H1 (cell line): ENCODE measurements around the gene PDE4D. TPM values are rescaled to one million over a fixed set of nuclear protein-coding genes. Genes with fewer than 3 reads are reported as not detected.

Source experiments
- CHD7 ChIP-seq: fragments of 300-600 bp; sonication (generic); IDR thresholded peaks from 2 replicates; pipeline ENCODE4 v1.7.1; 2012; ENCODE audit warnings: low read length, moderate library complexity, mild to moderate bottlenecking, inconsistent platforms; ENCODE audit not compliant: insufficient replicate concordance
- E2F6 ChIP-seq: IDR thresholded peaks from 2 replicates; pipeline ENCODE4 v1.6.1; 2012; ENCODE audit warnings: inconsistent platforms
- EZH2 ChIP-seq: fragments of 200-600 bp; sonication (generic); IDR thresholded peaks from 2 replicates; pipeline ENCODE4 v1.7.1; 2012; ENCODE audit warnings: low read depth, mild to moderate bottlenecking, moderate library complexity, low read length, inconsistent platforms; ENCODE audit not compliant: severe bottlenecking
- KDM1A ChIP-seq: fragments of 200-600, 300-600 bp; sonication (generic); IDR thresholded peaks from 2 replicates; pipeline ENCODE4 v1.7.1; 2016; ENCODE audit warnings: mild to moderate bottlenecking, low read length, borderline replicate concordance
- MAFK ChIP-seq: IDR thresholded peaks from 2 replicates; pipeline ENCODE4 v1.6.1; 2012; ENCODE audit warnings: low read depth, mild to moderate bottlenecking, improper control_type of control experiment, low read length
- SRF ChIP-seq: IDR thresholded peaks from 2 replicates; pipeline ENCODE4 v1.6.1; 2011; ENCODE audit warnings: mild to moderate bottlenecking, low read depth, low read length, moderate library complexity
- polyA plus RNA-seq, 7 experiments: library from polyadenylated mRNA; depleted of rRNA in 3 of 7; stranded (reverse) in 5 of 7; unstranded in 2 of 7; fragments of >200 nt in 5 of 7; fragments of 200-250 nt in 2 of 7; gene quantifications; 1 replicate in 5 of 7; 2 replicates in 1 of 7; 4 replicates in 1 of 7; pipeline versions ENCODE4 v1.2.1 to v1.2.3, GENCODE V29; 2011 to 2013; ENCODE audit warnings: missing spikeins in 2 of 7, mixed read lengths in 2 of 7
- total RNA-seq: library from RNA; stranded (reverse); fragmentation: NEBNext Ultra II Directional; extraction: Animal tissue kit (Norgen Biotek cat#: 25700); gene quantifications from 2 replicates; pipeline ENCODE4 v1.2.1, GENCODE V29; 2021
- TF ChIP-seq, protein P1 (sequence below): IDR thresholded peaks from 2 replicates; pipeline ENCODE4 v1.6.1; 2011; ENCODE audit warnings: low read length, improper control_type of control experiment
- TF ChIP-seq, protein P2 (sequence below): IDR thresholded peaks from 2 replicates; pipeline ENCODE4 v1.6.1; 2012; ENCODE audit warnings: low read length, inconsistent platforms

Gene PDE4D
- total and polyA plus RNA-seq, 2 of the 8 experiments (the other 6 are each of a cell fraction or from before 2014, with no cell fraction given): 2.3 to 3.7 TPM

DNA sequence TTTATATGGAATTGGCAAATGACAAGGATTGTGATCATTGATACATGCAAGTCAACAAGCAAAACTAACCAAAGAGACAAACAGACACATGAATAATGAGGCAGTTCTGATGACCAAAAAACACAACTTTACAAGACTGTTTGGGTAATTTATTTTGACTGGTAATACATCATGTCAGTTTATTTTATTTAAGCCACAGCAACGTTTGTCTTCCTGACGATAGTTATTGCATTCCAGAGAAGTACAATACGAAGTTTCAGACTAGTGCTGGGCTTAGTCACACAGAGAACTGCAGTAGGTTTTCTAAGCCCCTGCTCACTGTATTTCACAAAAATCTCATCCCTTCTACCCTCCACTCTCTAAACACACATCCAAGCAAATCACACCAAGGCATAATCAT is 796.4 kb downstream of the PDE4D start (continued):
- TF ChIP-seq CHD7: no peak
- no peak for TF ChIP-seq KDM1A
- TF ChIP-seq, protein P1, sequence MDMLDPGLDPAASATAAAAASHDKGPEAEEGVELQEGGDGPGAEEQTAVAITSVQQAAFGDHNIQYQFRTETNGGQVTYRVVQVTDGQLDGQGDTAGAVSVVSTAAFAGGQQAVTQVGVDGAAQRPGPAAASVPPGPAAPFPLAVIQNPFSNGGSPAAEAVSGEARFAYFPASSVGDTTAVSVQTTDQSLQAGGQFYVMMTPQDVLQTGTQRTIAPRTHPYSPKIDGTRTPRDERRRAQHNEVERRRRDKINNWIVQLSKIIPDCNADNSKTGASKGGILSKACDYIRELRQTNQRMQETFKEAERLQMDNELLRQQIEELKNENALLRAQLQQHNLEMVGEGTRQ: no peak
- TF ChIP-seq E2F6: no peak
- no peak for TF ChIP-seq SRF
- TF ChIP-seq, protein P2, sequence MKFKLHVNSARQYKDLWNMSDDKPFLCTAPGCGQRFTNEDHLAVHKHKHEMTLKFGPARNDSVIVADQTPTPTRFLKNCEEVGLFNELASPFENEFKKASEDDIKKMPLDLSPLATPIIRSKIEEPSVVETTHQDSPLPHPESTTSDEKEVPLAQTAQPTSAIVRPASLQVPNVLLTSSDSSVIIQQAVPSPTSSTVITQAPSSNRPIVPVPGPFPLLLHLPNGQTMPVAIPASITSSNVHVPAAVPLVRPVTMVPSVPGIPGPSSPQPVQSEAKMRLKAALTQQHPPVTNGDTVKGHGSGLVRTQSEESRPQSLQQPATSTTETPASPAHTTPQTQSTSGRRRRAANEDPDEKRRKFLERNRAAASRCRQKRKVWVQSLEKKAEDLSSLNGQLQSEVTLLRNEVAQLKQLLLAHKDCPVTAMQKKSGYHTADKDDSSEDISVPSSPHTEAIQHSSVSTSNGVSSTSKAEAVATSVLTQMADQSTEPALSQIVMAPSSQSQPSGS: no peak
- TF ChIP-seq MAFK: no peak
- no peak for TF ChIP-seq EZH2
